DMS 273 treated with DMSO at 0.1 percent for 48 hours (cell line): ENCODE data around the gene CWF19L1.
A peak's percentile ranks its signal among the peaks of the same experiment; 100 is the strongest.

Experiments used
- DNase-seq: peaks from one replicate; lab custom pipeline; 2025; lab: John Stamatoyannopoulos, UW

CWF19L1 gene

DNA sequence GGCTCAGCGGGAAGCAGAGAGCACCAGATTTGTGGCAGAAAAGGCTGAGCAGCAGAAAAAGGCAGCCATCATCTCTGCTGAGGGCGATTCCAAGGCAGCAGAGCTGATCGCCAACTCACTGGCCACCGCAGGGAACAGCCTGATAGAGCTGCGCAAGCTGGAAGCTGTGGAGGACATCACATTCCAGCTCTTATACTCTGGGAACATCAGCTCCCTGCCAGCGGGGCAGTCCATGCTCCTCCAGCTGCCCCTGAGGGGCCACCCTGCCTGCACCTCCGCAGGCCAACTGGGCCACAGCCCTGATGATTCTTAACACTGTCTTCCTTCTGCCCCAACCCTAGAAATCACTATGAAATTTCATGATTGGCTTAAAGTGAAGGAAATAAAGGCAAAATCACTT, 18.6 kb downstream of the CWF19L1 start:
- no peak for DNase-seq

DNA sequence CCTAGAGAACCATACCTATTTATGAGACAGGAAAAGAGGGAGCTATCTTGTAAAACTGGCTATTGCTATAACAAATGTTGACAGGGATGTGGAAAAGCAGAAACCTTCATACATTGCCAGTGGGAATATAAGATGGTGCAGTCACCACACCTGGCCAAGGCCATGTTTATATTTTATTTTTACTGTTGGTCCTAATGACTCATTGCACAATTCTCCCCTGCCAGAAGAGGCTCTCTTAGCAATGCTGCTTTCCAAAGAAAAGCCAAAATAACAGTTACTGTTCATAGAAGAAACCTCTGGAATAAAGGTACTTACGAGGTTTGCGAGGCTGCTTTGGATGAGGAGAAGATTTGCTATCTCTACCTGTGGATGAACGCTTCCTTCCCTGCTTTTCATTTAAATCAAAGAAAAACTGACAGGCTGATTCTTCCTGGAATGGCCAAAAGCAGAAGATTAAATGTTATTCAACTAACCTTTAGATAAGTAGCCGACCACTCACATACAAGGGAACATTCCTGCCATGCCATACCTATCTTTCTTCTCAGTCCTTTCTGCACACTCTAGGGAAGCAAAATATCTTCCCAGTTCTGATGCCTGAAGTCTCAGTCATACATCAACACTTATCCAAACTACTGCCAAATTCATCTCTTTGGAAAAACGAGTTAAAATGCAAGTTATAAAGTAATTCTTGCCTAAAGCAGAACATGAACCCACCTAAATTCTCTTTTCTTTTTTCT, 21.8 kb downstream of the CWF19L1 start:
- DNase-seq: no peak

DNA sequence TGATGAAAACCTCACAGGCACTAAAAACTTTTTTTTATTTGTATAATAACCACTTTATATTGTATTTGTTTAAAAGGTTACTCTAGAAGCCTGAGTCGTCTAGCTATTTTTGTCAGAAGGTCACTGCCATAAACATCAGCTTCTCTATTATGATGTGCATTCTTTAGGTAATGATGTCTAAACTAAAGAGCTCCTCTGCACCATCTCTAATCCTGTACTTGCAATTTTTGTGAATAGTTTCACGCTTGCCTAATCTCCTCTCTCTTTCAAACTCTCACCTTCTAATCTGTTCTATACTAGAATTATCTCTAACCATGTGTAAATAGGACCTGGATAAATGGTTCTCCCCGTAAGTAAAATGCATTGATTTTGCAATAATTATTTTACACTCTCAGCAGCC, 27.6 kb downstream of the CWF19L1 start:
- DNase-seq: no peak

DNA sequence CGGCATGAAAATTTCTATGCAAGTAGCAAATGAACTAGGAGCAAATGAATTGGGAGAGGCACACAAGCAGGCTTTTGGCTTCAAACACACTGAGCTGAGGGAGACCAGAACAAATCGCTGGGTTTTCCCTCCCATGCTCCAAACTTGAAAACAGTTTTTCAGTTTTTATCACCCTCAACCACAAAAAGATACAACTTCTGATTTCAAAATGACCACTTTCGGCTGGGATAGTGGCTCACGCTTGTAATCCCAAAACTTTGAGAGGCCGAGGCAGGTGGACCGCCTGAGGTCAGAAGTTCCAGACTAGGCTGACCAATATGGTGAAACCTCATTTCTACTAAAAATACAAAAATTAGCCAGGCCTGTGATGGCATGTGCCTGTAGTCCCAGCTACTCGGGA, 29.0 kb downstream of the CWF19L1 start:
- DNase-seq: no peak

- no peak for DNase-seq
These were observed 35.3 kb downstream of the CWF19L1 start for GRCh38 chr10:100232101-100232500.

- no peak for DNase-seq
These were observed 37.5 kb downstream of the CWF19L1 start for GRCh38 chr10:100229819-100230422.

DNA sequence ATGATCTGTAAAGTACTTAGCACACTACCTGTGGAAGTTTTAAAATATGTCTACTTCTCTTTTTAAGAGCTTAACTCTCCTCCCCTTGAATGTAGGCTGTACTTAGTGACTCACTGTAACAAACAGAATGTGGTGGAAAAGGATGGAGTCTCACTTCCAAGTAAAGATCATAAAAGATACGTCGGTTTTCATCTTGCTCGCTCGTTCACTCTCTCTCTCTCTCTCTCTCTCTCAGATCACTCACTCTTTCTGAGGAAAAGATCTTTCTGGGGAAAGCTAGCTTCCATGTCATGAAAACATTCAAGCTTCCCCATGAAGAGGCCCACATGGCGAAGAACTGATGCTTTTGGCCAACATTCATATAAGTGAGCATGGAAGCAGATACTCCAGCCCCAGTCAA, 43.6 kb downstream of the CWF19L1 start:
- DNase-seq: no peak

DNA sequence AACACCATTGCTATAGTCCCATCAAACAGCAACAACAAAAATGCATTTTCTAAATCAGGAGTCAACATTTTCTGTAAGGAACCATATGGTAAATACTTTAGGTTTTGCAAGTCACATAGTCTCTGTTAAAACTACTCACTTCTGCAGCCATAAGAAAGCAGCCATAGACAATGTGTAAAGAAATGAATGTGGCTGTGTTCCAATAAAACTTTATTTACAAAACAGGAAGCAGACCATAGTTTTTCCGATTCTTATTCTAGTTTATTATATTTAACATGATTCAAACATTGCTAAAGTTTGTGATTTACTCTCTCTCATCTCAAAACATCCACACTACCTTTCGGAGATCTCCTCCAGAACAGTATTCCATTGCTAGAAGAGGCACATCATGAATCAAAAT, 44.9 kb downstream of the CWF19L1 start:
- no peak for DNase-seq

DNA sequence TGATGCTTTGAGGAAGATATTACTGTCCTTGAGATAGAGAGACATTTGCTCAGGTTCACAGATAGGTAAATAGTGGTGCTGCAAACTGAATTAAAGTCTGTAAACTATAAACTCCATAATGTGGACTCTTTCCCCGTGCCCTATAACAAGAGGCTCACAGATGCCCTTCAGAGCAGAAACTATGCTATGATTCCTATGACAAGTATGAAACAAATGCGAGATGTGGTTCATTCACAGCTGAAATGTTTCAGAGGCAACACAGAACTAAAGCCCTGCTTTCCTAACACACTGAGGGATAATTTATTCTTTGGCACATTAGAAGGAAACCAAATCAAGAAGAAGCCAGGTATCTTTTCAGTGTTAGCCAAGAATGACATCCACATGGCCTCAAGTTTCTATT, 51.4 kb downstream of the CWF19L1 start:
- DNase-seq: no peak

DNA sequence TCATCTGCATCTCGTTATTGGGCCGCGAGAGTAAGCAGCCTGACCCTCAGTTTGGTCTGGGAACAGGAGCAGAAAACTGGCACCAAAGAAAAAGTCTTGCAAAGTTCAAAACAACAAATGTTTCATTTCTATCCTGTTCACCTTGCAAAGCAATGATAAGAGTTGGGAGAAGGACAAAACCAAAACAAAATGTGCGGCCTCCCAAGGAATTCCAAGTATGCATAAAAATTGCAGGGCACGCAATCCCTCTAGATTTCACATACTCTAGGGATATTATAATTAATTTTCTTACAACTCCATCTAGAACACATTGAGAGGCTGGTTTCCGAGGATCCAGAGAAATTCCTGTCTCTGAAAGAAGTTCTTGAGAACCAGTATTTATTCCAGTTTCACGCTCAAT, 58.1 kb downstream of the CWF19L1 start:
- no peak for DNase-seq

GRCh38 chr10:100208276-100208675, 59.2 kb downstream of the CWF19L1 start:
- DNase-seq: no peak

GRCh38 chr10:100204370-100204769, 63.1 kb downstream of the CWF19L1 start:
- peak; percentile 71 for DNase-seq

GRCh38 chr10:100201549-100201948, 65.9 kb downstream of the CWF19L1 start:
- DNase-seq: no peak

DNA sequence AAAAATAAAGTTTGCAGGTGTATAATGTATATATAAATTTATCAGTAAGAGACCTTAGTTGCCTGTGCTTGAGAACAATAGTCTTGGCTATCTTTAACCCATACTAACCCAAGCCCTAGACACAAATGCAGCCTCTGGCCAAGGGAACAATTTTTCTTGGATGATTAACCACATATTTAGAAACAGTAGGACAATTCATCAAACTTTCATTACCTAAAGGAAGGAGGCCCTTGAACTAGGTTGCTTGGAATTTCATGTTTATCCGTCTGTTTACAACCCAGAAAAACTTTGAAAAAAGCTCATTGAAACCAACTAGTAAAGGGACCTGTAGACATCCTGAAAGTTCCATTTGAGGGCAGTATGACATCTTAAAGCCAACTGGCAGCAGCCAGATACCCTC, 72.7 kb downstream of the CWF19L1 start:
- DNase-seq: no peak

GRCh38 chr10:100192350-100192749, 75.1 kb downstream of the CWF19L1 start:
- no peak for DNase-seq

DNA sequence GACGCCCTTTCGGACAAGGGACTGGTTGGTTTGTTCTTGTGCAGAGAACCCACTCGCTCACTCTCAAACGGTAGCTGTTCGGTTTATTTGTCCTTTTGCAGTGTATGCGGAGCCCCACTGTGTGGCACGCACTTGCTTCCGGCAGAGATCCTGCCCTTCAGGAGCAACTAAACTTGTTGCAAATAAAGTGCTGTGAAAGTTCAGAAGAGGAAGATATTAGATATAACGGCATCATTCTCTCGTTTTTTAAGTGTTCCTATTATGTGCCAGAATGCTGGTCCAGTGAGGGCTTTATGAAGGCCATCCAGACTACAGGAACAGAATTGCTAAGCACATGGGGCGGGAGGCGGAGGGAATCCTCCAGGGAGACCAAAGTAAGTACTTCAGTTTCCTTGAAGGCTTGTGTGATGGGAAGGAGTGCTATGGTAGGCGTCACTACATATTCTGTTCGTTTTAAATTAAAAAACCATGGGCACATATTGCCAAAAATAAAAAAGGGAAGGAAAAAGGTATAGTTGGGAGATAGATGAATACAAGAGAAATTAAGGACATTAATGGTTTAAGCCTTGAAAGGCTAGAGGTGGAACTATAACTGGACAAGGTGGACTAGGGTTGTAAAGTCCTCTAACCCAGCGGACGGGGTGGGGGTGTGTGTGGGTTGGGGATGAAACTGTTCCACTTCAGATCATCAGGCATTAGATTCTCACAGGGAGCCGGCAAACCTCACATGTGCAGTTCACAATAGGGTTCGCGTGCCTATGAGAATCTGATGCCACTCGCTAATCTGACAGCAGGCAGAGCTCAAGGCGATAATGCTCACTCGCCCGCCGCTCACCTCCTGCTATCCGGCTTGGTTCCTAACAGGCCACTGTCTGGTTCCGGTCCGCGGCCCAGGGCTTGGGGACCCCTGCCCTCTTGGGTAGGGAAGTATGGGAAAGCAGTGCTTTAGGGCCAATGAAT, 80.9 kb downstream of the CWF19L1 start:
- peak; percentile 45 for DNase-seq

DNA sequence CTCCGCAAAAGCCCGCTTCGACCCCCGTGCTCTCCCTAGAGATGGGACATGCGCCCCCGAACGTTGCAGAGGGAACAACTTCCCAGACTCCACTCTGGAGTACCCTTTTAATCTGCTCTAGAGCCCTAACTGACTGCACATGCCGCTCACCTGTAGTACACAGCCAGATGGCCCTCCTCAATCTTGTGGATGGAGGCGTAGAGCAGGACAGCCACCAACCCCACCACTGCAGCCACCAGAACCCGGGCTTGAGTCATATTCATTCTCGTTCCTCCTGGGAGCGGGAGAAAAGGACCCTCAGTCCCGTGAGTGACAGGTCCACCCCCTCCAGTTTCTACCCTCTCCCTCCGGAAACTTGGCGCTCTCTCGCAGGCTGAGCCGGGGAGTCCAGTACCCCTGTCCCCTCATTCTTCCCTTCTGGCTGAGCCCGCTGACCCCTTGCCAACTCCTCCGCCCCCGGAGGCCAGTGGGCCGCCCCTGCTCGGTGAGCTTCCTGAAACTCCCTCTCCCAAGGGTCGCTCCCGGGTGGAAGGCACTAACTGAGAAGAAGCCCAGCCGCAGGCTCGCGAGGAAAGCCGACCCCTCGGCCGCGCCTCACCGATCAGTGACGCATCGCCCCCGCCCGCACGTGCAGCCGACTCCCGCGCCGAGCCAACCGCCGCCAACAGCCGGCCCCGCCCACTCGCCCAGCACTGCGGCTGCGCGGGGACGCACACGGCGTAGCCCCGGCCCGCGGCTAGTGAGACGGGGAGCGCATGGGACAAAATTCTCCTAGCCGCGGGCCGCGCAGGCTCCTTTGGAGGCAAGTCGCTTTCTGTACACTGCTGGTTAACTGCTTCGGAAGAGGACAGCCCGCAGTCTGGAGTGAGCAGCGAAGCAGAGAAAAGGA, 81.8 kb downstream of the CWF19L1 start, which contains the start of gene ERLIN1:
Gene ERLIN1, minus strand, starts transcription at position 666 of the 889 bp plus-strand sequence. Its CDS starts 403 bp downstream, at position 263.
- peak; percentile 77 for DNase-seq

DNA sequence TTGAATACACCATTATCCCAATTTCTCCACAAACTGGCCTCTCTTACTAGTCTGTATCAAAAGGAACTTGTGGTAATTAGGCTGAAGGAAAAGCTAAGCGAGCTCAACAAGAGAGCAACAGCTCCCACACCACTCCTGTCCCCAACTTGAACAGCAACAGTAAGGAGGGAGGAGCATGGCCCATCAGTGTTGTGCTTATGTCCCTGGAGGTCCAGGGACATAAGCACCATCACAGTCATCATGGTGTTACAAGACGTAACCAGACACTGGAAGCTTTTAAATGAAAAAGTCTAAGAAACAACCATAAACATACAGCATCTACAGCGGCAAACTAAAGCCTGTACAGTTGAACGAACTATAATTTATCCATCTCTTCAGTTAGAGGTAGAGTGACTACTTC, 82.6 kb downstream of the CWF19L1 start:
- DNase-seq: no peak

DNA sequence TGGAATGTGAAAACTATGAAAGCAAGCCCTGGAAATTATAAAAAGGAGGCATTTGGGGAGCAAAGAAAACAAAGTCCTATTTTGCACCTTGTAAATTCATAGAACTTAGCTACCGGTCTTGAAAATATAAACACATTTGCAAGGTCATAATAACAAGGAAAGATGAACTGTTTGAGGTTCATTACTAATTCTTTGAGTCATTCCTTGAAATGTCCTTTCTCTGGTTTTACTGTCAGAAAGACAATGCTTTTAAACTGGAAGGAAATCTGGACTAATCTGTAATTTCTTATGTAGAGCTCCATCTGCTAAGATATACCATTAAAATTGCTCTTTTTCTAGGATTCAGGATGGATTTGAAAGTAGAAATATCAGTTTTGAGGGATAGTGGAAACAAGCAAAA, 83.0 kb downstream of the CWF19L1 start:
- DNase-seq: no peak

DNA sequence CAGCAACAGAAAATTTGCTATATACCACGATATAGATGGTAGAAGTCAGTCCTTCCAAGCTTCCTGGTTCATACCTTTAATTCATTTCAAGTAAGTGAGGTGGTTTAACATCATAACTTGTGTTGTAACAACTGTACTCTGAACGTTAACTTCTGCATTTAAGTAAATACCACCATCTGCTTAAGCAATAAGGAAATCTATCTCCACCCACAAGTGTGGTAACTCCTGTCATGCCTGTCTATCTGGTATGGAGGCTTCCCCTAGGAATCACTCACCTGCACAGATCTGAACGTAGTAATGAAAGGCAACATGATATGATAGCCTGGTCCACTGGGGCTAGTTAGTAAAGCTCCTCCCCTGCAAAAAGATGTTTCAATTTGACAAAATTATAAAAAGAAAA, 84.0 kb downstream of the CWF19L1 start:
- DNase-seq: no peak

DNA sequence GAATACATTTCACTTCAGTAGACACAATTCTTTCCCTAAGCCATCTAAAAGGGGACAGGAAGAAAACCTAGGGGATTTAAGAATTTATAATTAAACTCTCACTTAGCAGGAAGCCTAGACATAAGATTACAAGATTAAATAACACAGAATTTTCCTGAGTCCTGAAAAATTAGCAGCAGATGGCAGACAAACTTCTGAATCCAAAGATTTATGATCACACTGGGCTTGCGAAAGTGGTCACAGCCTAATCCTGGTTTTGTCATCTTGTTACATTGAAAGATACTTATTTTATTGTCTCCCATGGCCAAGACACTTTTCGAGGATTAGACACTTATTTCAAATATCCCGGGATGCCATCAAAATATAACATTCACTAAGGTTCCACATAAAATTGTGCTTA, 84.5 kb downstream of the CWF19L1 start:
- DNase-seq: no peak
